HL-60 (cell line): ENCODE data around the gene IQCK.

Source experiments
- GABPA ChIP-seq: IDR thresholded peaks from 2 replicates; pipeline ENCODE4 v1.6.1; 2012; ENCODE audit warnings: low read depth
- POLR2AphosphoS5 ChIP-seq: IDR thresholded peaks from 2 replicates; pipeline ENCODE4 v1.6.1; 2012; ENCODE audit warnings: low read depth
- TF ChIP-seq, protein P1 (sequence below): IDR thresholded peaks from one replicate; pipeline ENCODE4 v1.5.1; 2011; ENCODE audit warnings: low read length, control low read depth, inconsistent platforms; ENCODE audit not compliant: insufficient read depth

GRCh38 chr16:19817122-19817521 lies 99.1 kb downstream of the IQCK start:
- TF ChIP-seq GABPA (no peak), POLR2AphosphoS5 (no peak)
- TF ChIP-seq, protein P1, sequence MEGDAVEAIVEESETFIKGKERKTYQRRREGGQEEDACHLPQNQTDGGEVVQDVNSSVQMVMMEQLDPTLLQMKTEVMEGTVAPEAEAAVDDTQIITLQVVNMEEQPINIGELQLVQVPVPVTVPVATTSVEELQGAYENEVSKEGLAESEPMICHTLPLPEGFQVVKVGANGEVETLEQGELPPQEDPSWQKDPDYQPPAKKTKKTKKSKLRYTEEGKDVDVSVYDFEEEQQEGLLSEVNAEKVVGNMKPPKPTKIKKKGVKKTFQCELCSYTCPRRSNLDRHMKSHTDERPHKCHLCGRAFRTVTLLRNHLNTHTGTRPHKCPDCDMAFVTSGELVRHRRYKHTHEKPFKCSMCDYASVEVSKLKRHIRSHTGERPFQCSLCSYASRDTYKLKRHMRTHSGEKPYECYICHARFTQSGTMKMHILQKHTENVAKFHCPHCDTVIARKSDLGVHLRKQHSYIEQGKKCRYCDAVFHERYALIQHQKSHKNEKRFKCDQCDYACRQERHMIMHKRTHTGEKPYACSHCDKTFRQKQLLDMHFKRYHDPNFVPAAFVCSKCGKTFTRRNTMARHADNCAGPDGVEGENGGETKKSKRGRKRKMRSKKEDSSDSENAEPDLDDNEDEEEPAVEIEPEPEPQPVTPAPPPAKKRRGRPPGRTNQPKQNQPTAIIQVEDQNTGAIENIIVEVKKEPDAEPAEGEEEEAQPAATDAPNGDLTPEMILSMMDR: no peak
